Thymus (tissue), 11 donors: ENCODE measurements around the gene MSX2. TPM values are rescaled to one million over a fixed set of nuclear protein-coding genes. Genes with fewer than 3 reads are reported as not detected.

Source experiments
- DNase-seq, 9 donors: peaks; one replicate each; pipeline ENCODE4 v3.0.0-alpha.2; 2013; ENCODE audit warnings: low spot score in 9 of 9, low read depth in 6 of 9, missing footprints in 1 of 9
- H3K27ac ChIP-seq, 2 donors: one replicate each; pipeline ENCODE4 v1.5.1; 2013; ENCODE audit warnings: control low read depth in 1 of 2, low read depth in 1 of 2, low read length in 1 of 2, mild to moderate bottlenecking in 1 of 2, moderate library complexity in 1 of 2
- H3K27me3 ChIP-seq, 2 donors: one replicate each; pipeline ENCODE4 v1.5.1; 2013; ENCODE audit warnings: low read length in 1 of 2; ENCODE audit not compliant: control insufficient read depth in 2 of 2, insufficient read depth in 1 of 2
- H3K36me3 ChIP-seq, 2 donors: one replicate each; pipeline ENCODE4 v1.5.1; 2013; ENCODE audit warnings: low read length in 1 of 2, mild to moderate bottlenecking in 1 of 2, moderate library complexity in 1 of 2; ENCODE audit not compliant: control insufficient read depth in 2 of 2, insufficient read depth in 2 of 2
- H3K4me1 ChIP-seq, 2 donors: one replicate each; pipeline ENCODE4 v1.5.1; 2013; ENCODE audit warnings: low read length in 2 of 2; ENCODE audit not compliant: control insufficient read depth in 2 of 2, insufficient read depth in 2 of 2
- H3K4me3 ChIP-seq, 2 donors: one replicate each; pipeline ENCODE4 v1.5.1; 2013; ENCODE audit warnings: low read length in 2 of 2, control low read depth in 1 of 2, mild to moderate bottlenecking in 1 of 2
- H3K9me3 ChIP-seq, 2 donors: one replicate each; pipeline ENCODE4 v1.5.1; 2013; ENCODE audit warnings: low read length in 1 of 2, mild to moderate bottlenecking in 1 of 2; ENCODE audit not compliant: control insufficient read depth in 2 of 2, insufficient read depth in 1 of 2
- WGBS: extraction: QIAGEN DNeasy Blood & Tissue Kit; methylation state at CpG from one replicate; pipeline ENCODE4 v1.1.7; 2013; 5-methylcytosine and 5-hydroxymethylcytosine counted together
- polyA plus RNA-seq: library from polyadenylated mRNA; stranded (reverse); fragments of 200-250 nt; gene quantifications from one replicate; pipeline ENCODE4 v1.2.3, GENCODE V29; 2013
- total RNA-seq: library from RNA; stranded (reverse); fragments of 120-200 nt; gene quantifications from one replicate; pipeline ENCODE4 v1.2.4, GENCODE V29; 2013
- donor health status: healthy.

MSX2 gene
- total and polyA plus RNA-seq, 2 donors, result 0.19 to 0.41 TPM

DNA sequence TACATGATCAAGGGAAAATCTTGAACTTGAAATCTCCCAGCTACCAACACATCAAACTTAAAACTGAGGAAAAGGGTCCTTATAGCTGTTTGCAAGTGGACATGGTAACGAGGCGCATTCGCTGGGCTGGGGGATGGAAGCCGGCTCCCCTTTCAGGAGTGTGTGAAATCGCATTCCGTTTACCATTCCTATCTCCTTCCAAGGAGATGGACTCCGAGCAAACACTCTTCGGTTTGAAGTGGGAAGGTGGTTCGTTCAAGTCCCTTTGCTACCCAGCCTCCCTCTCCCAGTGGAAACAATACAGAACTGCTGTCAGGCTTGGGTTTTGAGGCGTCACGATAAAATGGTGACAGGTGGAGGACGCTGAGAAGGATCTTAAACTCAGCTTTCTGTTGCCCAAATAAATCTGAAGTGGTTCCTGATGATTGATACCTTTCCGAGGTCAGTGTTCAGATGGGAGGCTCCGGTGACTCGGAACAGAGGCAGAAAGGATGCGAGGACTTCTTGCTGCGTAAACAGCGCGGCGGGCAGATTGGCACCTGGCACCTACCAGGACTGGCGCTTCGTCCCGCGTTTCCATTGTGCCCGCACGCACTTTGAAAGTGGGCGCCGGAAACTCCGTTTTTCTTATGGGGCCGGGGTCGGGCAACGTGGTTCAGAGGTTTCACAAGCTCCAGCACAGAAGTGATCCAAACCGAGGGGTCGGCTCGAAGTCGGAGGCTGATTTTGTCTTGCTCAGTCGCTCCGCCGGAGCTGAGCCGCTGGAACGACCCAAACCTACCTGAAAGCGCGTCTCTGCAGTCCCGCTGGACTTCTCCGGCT is 7.0 kb downstream of the MSX2 start:
- Histone ChIP-seq H3K9me3 (no peaks in the 10 kb centered on the region), H3K27ac (no peak overlapping the region), H3K4me3 (no peak overlapping the region), H3K4me1 (no peaks in the 10 kb centered on the region), H3K27me3 (peaks cover 82 to 92% of the 10 kb centered on the region in 2 donors), H3K36me3 (no peaks in the 10 kb centered on the region)
- WGBS, result 6% methylated on average over 45 of the region's 45 CpGs
- DNase-seq, result no peak

DNA sequence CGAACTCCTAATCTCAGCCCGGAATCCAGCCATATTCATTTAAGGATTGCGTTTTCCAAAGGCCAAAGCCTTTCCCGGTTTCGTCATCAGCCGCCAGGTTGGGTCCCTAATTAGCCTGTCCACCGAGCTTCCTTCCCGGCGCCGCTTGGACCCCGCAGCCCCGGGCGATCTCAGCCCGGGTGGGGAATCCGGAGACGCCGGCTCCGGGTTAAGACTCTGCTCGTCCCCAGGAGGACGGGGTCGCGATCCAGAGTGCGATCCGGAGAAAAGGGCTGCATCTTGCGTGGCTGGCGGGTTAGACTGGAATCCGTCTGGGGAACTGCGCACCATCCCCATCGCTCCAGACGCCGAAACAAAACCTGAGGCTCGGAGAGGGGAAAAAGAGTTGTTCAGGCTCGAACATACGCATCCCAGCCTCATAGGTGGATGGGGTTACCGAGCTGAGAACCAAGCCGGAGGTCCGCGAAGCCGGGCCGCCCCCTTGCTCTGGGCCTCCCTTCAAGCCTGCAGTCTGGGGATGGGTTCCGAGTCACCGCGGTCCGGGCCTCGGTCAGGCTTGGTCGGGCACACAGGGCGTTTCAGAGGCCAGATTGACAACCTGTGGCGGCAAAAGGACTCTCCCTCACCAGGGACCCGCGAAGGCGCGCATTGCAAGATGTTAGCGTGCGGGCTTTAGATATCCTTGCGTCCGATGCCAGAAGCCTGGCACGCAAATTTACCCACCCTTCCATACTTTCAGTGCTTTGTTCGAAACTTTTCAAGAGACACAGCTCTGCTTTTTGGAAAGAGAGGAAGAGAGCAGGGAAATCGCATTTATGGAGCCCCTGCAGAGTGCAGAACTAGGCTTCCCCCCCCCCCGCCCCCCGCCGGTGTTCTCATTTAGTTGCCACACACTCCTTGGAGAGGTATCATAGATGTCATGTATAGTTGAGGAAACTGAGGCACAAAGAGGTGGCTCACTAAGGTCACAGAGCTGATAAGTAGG is 7.9 kb downstream of the MSX2 start:
- no peak for DNase-seq

DNA sequence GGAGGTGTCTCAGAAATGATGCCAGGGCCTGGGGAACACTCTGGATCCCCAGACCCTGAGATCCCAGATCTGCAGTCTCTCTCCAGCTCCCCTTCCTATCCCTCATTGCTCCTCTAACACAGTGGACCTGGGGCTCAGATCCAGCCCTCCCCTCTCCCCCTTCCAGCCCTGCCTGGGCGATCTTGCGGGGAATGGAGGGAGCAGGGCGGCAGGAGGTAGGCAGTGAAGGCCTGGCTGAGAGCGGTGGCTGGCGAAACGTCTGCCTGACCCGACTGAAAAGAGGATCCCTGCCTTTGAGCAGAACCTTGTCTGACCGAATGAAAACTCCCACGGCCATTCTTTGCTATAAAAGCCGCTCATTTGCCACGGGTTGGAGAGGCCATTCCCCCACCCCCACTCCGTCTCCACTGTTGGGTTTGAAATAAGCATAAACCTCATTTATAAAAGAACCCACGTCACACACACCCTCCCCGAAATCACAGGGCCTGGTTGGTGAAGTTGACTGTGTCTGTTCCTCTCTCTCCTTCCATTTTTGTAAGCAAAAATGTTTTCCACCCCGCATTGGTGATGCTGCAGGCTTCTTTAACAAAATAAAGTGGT is 8.8 kb downstream of the MSX2 start:
- DNase-seq, result no peak
- Histone ChIP-seq H3K36me3 (no peaks in the 10 kb centered on the region), H3K27me3 (peaks cover 71 to 88% of the 10 kb centered on the region in 2 donors), H3K4me1 (no peaks in the 10 kb centered on the region), H3K4me3 (no peak overlapping the region), H3K9me3 (no peaks in the 10 kb centered on the region), H3K27ac (no peak overlapping the region)
- whole genome bisulfite sequencing, result 12% methylated on average over 15 of the region's 15 CpGs

More for the DNA sequence above, 7.9 kb downstream of the MSX2 start:
- Histone ChIP-seq H3K27ac (no peak overlapping the region), H3K4me1 (no peaks in the 10 kb centered on the region), H3K36me3 (no peaks in the 10 kb centered on the region), H3K9me3 (no peaks in the 10 kb centered on the region), H3K4me3 (no peak overlapping the region), H3K27me3 (peaks cover 78 to 92% of the 10 kb centered on the region in 2 donors)
- 6% methylated on average over 62 of the region's 62 CpGs for WGBS

DNA sequence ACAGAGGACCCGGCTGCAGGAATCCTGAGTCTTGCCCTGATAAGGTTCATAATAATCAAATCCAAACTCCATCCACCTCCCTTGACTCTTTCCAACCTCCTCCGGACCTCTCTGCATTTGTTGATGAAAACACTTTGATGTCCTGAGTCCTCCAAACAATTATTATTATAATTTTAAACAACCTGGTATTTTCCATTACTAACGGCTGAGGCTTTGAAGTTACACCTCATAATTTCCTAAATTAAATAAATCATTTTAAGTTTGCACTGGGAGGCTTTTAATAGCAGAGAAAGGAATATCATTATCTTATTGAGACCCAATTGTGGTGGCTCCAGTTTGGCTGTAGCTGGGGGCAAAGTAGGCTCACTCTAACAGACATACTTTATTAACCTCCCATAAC is 9.5 kb downstream of the MSX2 start:
- no peak overlapping the region for H3K27ac ChIP-seq
- H3K9me3 ChIP-seq, result no peaks in the 10 kb centered on the region
- peaks cover 66 to 85% of the 10 kb centered on the region in 2 donors for H3K27me3 ChIP-seq
- WGBS, result 18% methylated on average over 3 of the region's 3 CpGs
- no peak overlapping the region for H3K4me3 ChIP-seq
- H3K4me1 ChIP-seq, result no peaks in the 10 kb centered on the region
- no peaks in the 10 kb centered on the region for H3K36me3 ChIP-seq
- DNase-seq, result no peak

DNA sequence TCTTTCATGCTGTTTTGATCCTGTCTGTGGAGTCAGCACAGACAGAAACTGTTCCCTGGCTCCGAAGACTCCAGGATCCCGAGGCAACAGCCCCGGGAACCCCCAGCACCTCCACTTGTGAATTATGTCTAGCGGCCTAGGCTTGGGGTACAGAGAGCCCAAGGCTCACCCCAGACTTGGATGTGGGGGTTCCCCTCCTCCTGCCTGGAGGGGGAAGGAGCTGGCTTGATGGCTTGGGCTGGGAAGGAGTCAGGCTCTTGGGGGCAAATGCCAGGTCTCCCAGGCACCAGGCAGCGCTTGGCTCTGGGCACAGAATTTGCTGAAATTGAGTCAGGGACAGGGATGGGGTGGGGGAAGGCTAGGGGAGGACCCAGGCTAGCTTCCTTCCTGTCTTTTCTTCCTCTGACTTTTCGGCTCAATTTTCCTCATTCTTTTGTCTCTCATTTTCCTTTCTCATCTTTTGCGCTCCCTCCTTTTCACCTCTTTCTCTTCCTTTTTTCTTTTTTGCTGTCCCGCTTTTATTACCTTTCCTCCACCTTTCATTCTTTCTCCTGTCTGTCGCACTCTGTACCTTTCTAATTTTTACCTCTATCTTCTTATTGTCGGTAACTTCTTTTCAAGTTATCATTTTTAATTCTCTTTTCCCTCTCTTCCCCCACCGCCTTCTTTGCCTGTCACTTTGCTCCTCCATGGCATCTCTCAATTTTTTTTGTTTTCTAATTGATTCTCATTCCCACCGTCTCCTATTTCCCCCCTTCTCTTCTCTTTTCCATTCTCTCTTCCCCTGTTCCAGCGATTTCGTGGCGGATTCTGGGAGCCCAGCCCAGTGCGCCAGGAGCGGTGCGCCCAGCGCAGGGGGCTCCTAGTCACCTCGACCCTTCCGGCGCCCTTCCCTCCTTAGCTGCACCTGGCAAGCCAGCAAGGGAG is 10.5 kb downstream of the MSX2 start:
- H3K9me3 ChIP-seq, result no peaks in the 10 kb centered on the region
- peaks cover 64 to 77% of the 10 kb centered on the region in 2 donors for H3K27me3 ChIP-seq
- H3K4me1 ChIP-seq, result no peaks in the 10 kb centered on the region
- WGBS, result 10% methylated on average over 22 of the region's 22 CpGs
- DNase-seq, result no peak
- H3K36me3 ChIP-seq, result no peaks in the 10 kb centered on the region
- H3K4me3 ChIP-seq, result no peak overlapping the region
- no peak overlapping the region for H3K27ac ChIP-seq

DNA sequence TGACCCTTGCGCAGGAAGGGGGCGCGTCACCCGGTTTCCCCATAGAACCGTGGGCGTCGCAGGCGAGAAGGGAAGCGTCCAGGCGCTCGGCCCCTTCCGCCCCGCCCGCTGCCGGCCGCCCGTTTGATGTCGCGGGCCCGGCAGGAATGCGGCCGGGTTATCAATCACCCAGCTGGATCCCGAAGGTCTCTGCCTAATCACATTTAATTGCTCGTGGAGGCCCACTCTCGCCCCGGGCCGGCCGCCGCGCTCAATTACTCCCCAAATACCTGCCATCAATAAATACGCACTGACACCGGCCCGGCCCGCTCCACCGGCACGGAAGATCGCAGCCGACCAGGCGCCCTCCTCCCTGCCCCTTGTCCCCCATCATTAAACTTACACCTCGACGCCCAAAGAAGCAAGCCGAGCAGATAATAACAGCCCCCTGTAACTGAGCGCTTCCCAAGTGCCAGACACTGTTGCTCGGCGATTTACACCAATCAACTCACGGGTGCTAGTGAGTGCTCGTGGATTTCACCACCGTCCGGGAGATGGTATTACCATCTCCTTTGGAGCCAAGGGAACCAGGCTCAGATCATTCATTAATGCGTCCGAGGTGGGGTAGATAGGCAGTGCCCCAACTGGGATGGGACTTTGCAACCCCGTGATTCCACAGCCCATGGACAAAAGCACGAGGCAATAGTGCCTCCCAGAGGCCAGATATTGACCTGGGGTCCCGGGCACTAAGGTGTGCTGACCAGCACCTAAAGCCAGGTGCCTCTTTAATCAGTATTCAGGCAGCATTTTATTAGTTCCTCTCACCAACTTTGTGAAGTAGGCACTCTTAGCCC is 11.3 kb downstream of the MSX2 start:
- no peaks in the 10 kb centered on the region for H3K9me3 ChIP-seq
- 5% methylated on average over 54 of the region's 54 CpGs for WGBS
- peaks cover 60 to 71% of the 10 kb centered on the region in 2 donors for H3K27me3 ChIP-seq
- no peaks in the 10 kb centered on the region for H3K4me1 ChIP-seq
- no peak for DNase-seq
- no peak overlapping the region for H3K4me3 ChIP-seq
- H3K36me3 ChIP-seq, result no peaks in the 10 kb centered on the region
- no peak overlapping the region for H3K27ac ChIP-seq

DNA sequence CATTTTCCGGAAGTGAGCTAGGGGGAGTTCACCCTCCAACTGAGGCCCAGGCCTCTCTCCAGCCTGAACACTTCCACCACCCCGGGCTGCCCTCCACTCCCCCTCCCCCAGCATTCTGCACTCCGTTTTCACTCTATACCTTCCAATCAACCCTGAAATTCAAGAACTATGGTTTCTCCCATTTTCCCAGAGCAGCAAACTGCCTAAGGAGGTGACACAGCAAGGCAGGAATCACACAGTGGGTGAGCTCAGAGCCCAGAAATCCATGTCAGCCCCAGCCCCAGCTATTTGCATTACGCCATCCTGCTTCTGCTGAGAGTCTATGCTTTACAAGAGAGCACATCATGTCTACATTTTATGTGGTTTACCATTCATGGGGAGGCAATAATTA is 11.9 kb downstream of the MSX2 start:
- WGBS, result 24% methylated on average over 4 of the region's 4 CpGs
- Histone ChIP-seq H3K36me3 (no peaks in the 10 kb centered on the region), H3K9me3 (no peaks in the 10 kb centered on the region), H3K4me3 (no peak overlapping the region), H3K4me1 (no peaks in the 10 kb centered on the region), H3K27ac (no peak overlapping the region), H3K27me3 (peaks cover 54 to 65% of the 10 kb centered on the region in 2 donors)
- no peak for DNase-seq

DNA sequence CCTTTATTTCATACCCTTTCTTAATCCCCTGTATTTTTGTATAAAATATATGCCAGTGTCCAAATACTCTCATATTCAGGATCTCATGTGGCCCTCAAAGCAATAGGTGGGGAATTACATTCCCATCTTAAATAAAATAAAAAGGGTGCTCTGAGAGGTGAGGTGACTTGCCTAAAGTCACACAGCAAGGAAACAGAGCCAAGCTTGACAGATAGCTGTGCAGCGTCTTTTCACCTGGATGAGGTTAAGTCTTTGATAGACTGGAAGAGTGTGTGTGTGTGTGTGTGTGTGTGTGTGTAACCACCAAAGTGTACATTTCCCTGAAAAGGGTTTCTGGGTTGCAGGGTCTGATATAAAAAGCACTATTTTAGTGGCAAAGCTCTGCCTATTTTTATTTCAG is 12.4 kb downstream of the MSX2 start:
- 61% methylated on average over 1 of the region's 1 CpG for WGBS
- Histone ChIP-seq H3K27me3 (peaks cover 49 to 60% of the 10 kb centered on the region in 2 donors), H3K9me3 (no peaks in the 10 kb centered on the region), H3K4me3 (no peak overlapping the region), H3K36me3 (no peaks in the 10 kb centered on the region), H3K27ac (no peak overlapping the region), H3K4me1 (no peaks in the 10 kb centered on the region)
- no peak for DNase-seq
